Epidermal melanocyte (primary cell): ENCODE measurements around the gene DZIP1L.

ENCODE experiments used
- DNase-seq: peaks from one replicate; pipeline ENCODE4 v3.0.0; 2011; ENCODE audit warnings: low spot score; ENCODE audit not compliant: insufficient read length

Gene DZIP1L

GRCh38 chr3:138033202-138033691 lies 82.2 kb downstream of the DZIP1L start:
- DNase-seq, result no peak

- DNase-seq, result no peak
These were observed 82.8 kb downstream of the DZIP1L start for GRCh38 chr3:138032567-138032966.

GRCh38 chr3:138031536-138031935 lies 83.9 kb downstream of the DZIP1L start:
- no peak for DNase-seq

- no peak for DNase-seq
These were observed 84.6 kb downstream of the DZIP1L start for GRCh38 chr3:138030734-138031280.

- no peak for DNase-seq
These were observed 87.6 kb downstream of the DZIP1L start for GRCh38 chr3:138027821-138028220.

GRCh38 chr3:138025553-138025952 lies 89.9 kb downstream of the DZIP1L start:
- no peak for DNase-seq

GRCh38 chr3:138023754-138024153 lies 91.7 kb downstream of the DZIP1L start:
- no peak for DNase-seq

GRCh38 chr3:138019281-138020069 lies 95.9 kb downstream of the DZIP1L start:
- no peak for DNase-seq

GRCh38 chr3:138016065-138016464 lies 99.3 kb downstream of the DZIP1L start:
- no peak for DNase-seq

GRCh38 chr3:138012526-138012925 lies 102.9 kb downstream of the DZIP1L start:
- DNase-seq, result no peak
